ENCODE results near the gene HAVCR1.
"Not testable (repeated sequence)": the region's sequence is repeated elsewhere in the genome, so short reads cannot be mapped to it uniquely, and the experiment has no call there.

The HAVCR1 gene

DNA sequence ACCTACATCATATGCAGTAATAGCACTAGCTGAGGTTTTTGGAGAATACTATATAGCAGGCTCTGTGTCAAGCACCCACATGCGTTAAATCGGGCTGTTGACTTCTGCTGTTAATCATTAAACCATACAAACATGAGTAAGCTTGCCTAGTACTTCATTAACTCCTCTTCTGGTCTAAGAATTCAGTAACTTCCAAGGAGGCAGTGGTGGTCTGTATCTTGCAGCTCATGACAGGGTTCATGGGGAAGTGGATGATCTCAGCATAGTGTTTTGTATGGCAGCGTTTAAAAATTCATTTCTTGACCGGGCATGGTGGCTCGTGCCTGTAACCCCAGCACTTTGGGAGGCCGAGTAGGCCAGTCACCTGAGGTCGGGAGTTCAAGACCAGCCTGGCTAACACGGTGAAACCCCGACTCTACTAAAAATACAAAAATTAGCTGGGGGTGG is at the start of gene HAVCR1:
TSS of gene HAVCR1 (minus strand) at position 24 of the 447 bp plus-strand sequence. CDS start 1,173 bp downstream, outside the sequence.
- no peak for DNase-seq

DNA sequence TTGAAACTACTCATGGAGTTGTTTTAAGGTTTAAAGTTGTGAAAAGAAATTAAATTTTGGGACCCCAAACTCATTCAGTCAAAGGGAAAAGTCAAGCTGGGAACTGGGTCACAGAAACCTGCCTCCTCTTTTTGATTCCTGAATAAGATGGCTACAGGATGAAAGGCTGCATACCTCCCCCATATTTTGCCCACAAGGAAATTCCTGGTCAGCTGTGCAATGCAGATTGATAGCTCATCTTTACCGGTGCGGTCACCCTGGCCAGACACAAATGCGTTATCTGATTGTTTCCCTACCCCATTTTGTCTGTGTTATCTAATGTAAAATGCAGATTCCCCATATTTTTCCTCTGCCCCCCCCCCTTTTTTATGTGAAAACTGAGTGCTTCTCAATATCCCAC is 48.6 kb upstream of the HAVCR1 start:
- no peak for DNase-seq

DNA sequence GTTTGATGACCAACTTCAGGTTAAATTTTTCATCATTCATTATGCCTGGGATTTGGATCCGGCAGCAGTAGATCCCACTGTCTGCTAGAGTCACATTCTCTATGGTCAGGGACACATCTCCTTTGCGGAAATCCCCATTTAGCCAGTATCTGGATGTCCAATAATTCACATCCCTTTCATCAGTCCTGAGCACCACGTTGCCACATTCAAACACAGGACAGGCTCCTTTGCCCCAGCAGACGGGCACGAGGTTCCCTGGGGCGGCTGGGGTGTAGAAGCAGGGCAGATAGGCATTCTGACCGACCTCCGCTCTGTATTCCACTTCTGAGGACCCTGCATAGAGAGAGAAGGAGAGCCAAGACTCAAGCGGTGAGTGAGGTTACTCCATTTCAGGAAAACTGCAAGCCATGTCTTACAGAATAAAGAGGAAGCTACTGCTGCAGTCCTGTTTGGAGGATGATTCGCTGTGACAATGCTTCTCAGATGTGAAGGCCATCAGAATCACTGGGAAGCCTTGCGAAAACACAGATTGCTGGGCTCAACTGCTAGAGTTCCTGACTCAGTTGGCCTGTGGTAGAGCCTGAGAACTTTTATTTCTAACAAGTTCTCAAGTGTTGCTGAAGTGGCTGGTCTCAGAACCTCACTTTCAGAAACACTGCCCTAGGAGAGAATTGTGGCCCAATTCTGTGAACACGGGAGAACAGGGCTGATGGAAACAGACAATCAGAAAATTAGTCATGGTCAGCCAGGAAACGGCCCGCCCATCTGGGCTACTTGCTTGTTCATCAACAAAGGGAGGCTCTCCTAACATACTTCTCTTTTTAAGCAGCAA is 47.9 kb upstream of the HAVCR1 start:
- no peak for DNase-seq

DNA sequence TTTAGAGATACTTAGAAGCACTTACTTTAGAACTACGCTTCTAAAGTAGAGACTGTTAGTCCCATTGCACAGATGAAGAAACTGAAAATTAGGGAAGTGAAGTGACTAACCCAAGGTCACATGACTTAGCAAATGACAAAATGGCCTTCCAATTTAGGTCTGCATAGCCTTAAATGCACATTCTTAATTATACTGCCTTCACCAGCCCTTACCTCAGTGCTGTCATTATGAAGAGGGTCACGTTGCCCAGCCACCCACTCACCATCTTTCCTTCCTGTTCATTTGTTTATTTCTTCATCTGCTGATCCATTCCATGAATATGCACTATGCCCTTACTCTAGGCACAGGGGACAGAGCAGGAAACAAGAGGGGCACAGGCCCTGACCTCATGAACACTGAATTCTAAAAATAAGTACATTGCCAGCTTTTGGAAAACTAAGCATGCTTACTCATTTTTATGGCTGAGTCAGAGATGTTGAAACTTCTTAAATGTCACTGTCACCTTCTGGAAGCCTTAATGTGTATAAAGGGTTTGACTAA is 41.3 kb upstream of the HAVCR1 start:
- no peak for DNase-seq

DNA sequence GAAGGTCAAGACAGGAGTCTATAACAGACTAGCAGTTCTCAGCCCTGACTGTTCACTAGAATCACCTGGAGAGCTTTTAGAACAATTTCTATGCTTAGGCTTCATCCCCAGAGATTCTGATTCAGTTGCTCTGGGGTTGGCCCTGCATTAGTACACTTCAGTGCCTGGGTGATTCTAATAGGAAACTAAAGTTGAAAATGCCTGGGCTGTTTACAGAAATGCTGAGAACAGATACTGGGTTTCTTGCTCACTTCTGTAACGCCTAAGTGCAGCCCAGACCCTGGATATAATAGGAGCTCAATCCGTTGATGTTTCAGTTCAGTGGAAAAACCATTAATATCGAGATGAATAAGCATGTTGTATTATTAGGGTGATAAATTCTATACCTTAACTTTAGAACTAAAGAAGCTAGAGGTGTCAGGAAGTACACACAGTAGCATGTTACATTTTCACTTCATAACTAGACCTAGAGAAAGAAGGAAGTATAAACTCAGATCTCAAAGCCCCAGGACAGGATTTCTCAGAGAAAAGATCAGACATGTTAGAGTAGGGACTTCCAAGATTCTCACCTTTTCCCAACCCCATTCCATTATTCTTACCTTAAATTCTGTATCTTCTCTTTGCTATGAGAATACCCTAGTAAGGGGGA is 29.6 kb upstream of the HAVCR1 start:
- DNase-seq: no peak

DNA sequence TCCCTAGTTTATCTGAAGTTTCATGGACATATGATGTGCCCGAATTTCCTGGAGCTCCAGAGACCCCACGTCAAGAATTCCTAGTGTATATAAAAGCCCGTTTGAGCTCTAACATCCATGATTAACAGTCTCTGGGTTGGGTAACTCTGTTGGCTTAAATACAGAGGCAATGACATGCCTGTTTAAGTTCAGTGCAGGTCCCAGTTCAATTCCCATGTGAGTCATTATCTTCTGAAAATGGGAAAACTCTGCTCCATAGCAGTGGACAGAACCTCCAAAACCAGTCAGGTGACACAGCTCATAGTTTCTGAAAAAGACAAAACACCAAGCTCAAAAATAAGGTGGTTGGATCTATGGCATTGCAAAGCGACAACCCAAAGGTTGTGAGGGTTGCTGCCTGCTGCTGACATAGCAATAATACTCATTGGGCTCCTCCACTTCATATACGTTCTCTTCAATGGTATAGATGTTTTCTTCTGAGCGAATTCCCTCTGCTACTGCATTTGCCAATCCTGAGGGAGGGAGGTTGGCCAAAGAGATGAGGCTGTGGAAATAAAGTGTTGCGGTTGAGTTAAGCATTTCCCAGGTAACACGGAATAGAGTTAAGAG is 27.9 kb upstream of the HAVCR1 start:
- DNase-seq: no peak

DNA sequence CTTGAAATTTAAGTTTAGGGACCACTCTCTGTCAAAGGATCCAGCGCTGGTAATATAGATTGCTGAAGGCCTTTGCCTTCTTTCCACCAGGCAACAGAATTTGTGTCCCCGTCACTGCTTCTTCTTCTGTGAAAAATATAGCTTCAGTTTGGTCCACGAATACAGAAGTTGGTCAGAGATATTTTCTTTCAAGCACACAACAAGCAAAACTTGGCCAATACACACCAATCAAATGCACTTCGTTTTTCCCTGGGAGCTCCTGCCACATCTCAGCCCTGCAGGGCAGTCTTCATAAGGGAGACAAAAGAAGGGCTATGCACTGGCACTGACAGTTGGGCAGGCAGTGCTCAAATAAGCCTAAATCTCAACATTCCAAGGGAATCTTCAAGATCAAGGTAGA is 27.0 kb upstream of the HAVCR1 start:
- DNase-seq: no peak

DNA sequence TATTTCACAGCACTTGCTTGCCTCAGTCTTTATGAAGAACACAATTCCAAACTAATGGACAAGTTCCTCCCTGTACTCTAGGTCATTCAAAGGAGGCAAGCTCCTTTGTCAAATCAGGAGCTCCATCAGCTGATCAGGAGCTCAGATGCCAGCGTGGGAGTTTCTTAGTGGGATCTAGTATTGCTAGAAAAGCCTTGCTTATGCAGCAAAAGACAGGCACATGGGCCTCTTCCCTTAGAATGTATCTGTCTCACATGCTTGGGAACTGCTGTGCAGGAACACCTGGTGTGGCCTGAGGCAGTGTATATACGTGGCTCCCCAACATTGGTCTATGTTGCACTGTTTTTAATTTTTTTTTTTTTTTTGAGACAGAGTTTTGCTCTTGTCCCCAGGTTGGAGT is 21.4 kb upstream of the HAVCR1 start:
- no peak for DNase-seq

DNA sequence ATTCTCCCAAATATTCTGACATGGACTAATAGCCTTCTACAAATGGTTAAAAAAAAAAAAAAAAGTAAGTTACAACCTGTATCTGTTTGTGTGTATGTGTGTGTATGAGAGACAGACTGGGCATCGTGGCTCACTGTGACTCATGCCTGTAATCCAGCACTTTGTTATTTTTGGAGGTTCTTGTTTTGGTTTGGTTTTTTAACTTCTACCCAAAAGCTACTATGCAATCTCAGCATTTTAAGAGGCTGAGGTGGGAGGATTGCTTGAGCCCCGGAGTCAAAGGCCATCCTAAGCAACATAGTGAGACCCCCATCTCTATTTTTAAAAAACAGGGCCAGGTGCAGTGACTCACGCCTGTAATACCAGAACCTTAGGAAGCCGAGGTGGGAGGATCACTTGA is 17.6 kb upstream of the HAVCR1 start:
- no peak for DNase-seq

DNA sequence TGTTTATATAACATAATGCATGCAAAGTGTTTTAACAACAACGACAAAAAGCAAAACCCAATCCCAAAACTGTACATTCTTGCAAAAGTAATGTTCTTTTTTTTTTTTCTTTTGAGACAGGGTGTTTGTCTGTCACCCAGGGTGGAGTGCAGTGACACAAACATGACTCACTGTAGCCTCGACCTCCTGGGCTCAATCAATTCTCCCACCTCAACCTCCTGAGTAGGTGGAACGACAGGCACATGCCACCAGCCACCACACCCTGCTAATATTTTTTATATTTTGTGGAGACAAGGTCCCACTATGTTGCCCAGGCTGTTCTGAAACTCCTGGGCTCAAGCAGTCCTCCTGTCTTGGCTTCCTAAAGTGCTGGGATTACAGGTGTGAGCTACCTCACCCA is 13.6 kb upstream of the HAVCR1 start:
- DNase-seq: no peak

DNA sequence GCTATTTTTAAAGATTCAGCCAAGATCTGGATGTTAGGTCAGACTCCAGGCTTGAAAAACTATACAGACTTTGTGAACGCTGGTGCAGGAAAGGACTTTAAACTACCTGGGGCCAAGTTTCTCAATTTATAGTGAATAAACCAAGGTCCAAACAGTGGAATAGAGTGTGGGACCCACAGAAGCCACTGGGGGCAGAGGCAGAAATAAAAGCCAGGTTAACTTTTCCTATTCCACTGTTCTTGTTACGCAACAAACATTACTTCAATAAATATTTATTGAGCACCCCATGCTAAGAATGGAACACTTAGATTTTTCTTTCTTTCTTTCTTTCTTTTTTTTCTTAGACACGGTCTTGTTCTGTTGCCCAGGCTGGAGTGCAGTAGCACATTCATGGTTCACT is 11.0 kb upstream of the HAVCR1 start:
- DNase-seq: no peak

DNA sequence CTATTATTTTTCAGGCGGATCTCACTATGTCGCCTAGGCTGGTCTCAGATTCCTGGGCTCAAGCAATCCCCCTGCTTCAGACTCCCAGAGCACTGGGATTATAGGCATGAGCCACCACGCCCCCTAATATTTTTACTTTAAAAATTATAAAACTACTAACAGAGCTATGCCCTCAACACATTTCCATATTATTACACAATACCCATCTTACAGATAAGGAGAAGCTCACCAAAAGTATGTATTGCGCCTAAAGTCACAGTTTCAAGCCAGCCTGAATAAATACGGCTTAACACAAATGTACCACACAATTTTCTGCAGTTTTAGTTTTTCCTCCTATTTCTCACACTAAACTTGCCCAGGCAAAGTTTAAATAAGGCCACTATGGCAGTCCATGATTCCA is 9.9 kb upstream of the HAVCR1 start:
- no peak for DNase-seq

DNA sequence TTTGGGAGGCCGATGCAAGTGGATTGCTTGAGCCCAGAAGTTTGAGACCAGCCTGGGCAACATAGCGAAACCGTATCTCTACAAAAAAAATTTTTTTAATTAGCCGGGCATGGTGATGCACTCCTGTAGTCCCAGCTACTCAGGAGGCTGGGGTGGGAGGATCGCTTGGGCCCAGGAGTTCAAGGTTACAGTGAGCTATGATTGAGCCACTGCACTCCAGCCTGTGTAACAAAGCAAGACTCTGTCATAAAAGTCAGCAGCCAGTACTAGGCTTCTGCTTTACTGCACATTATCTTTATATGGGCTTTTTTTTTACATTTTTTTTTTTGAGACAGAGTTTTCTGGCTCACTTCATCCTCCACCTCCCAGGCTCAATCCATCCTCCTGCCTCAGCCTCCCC is 9.4 kb upstream of the HAVCR1 start:
- DNase-seq: no peak

DNA sequence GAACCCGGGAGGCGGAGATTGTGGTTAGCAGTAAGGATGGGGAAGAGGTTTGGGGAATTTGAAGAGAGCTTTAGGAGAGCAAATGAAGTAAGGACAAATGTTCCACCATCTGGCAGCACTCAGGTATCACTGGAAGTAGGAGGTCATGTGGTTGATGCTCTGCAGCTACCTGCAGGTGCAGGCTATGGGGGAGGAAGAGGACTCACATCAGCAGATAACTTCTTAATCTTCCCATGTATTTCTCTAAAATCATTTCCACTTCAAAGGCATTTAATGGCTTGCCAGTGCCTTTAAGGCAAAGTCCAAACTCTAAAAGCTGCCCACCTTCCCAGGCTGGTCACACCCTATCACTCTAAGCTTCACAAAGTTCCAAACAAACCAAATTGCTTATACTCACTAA is 8.1 kb upstream of the HAVCR1 start:
- no peak for DNase-seq

DNA sequence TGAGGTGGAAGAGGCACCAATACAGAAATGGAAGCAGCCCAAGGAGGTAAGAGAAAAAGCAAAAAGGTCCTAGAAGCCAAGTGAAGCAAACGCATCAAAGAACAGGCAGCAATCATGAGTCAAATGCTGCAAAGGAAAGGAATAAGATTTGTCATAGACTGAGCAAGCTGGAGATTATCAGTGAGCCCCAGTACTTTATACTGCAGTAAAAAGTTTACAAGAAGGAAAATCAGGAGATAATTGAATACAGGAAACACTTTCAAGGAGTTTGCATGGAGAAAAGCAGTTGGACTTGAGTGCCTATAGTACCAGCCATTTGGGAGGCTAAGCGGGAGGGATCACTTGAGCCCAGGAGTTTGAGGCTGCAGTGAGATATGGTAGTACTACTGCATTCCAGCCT is 7.2 kb upstream of the HAVCR1 start:
- DNase-seq: no peak

DNA sequence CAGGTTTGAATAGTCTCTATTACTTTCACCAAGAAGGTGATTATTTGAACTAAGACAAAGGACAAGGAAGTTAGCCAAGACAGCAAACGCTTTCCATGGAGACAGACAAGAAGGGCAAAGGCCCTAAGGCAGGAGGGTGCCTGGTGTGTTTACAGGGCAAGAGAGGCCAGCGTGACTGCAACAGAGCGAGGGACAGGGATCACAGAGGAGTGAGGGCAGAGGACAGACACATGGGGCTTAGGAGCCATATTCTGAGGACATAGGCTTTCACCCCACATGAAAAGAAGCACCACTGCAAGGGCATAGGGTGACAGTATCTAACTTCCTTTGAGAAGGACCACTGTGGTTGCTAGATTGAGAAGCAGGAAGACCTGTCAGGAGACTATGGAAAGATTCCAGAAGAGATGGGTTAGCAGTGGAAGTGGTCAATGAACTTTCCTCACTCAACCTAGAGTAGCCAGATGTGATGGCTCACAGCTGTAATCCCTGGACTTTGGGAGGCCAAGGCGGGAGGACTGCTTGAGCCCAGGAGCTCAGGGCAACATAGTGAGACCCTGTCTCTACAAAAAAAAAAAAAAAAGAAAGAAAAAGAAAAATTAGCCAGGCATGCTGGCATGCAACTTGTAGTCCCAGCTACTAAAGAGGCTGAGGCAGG is 5.0 kb upstream of the HAVCR1 start:
- no peak for DNase-seq

DNA sequence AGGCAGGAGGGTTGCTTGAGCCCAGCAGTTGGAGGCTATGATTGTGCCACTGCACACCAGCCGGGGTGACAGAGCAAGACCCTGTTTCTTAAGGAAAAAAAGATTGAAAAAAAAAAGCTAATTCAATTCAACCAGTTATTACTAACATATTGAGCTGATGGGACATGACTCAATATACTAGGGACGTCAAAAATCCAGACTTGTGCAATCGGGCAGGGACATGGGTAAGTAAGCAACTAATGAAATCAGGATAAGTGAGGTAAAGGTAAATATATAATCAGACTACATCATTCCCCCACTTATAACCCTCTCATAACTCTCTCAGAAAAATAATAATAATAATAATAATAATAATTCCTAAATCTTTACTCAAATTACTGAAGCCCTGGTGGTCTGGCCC is 975 bp upstream of the HAVCR1 start:
- no peak for DNase-seq

DNA sequence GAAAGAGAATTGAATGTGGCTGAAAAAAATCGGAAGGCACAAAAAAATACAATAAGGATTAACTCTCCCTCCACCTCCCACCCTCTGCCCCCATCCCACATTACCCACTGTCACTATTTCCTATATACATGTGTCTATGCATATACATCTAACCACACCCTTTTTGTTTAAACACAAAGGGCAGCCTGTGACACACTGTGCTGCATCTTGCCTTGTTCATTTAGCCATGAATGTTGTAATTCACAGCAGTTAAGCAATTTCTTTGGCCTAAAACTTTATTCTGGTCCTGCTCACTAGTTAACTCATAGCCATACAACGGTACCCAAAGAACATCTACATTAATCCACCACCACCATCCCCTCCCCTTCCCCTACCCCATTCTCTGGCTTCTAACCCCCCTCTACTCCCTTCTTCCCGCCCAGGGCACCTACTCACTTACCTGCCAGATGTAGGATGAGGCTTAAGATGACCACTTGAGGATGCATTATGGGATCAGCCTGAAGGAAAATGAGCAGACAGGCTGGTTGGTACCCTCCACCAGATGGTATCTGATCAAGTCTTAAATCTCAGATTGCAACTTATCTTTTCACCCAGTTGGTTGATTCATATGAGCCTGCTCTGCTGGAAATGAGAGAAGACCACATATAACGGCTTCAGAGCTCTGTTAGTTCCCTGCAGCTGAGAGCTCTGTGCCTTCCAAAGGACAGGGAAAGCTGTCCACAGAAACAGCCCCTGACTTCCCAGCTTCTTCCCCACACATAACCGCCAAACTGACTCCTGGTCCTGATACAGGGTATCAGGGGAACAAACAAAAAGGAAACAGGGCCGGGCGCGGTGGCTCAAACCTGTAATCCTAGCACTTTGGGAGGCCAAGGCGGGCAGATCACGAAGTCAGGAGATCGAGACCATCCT is 1.2 kb downstream of the HAVCR1 start:
- no peak for DNase-seq

DNA sequence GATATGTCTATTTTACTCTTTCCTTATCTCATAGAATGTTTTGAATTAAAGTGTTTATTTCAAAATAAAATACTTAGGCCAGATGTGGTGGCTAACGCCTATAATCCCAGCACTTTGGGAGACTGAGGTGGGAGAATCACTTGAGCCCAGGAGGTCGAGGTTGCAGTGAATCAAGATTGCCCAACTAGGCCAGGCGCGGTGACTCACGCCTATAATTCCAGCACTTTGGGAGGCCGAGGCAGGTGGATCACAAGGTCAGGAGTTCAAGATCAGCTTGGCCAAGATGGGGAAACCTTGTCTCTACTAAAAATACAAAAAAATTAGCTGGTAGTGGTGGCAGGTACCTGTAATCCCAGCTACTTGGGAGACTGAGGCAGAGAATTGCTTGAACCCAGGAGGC is 2.1 kb downstream of the HAVCR1 start:
- not testable (repeated sequence) for DNase-seq

DNA sequence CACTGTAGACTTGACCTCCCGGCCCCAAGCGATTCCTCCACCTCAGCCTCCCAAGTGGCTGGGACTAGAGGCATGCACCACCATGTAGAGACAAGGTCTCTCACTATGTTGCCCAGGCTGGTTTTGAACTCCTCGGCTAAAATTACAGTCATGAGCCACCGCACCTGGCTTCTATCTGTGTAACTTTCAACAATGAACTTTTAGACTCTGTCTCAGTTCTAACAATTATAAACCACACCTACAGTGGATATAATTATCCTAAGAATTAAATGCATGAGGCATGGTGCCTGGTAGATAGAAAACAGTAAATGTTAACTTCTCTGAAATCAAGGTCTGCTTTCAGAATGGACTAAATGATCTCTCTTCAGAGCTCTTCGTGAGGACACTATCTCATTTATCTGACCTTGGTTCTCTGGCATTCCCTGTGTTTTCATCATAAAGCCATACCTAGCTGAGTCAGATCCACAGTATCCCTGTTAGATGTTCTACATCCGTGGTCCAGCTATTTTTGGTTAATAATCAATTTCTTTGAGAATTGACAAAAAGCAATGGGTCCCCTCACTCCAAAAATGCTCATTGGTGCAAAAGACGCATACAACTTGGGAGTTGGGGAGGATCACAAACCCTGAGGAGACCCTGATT is 7.2 kb downstream of the HAVCR1 start:
- no peak for DNase-seq

DNA sequence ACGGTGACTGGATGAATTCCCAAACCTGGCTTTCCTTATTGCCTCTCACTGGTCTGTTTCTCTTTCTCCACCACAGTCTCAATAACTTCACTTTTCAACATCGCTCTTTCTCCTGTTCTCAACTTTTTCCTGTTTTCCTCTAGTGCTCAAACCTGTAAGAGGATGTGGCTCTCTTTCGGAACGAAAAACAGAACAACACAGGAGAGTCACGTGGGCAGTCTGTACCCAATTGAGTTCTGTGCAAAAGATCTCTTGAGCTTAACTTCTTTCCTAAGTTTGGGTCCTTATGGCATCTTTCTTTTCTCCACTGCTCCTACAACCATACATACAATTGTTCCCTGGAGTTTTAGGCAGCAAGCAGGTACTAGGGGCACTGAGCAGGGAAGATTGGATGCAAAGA is 8.9 kb downstream of the HAVCR1 start:
- DNase-seq: no peak

DNA sequence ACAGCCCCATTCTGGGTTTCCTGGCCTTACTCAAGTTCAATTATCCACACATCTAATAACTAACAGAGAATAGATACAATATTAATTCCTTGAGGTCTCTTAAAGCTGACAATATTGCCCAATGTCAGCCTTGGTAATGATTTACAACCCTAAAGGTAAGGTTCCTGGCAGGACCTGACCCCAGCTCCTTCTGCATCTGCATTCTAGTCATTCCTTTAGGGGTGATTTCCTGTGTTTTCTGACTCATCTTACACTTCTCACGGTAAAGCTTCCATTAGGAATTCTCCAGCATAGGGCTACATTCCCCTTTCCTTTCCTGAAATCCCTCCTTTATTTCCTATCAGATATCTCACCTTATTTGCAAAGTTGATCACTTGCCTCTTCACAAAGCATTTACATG is 9.3 kb downstream of the HAVCR1 start:
- no peak for DNase-seq
